DOHH2 (cell line): ENCODE data around the gene ZNF100.

Source experiments
- CTCF ChIP-seq: fragments of 200-600 bp; sonication (generic); IDR thresholded peaks from one replicate; pipeline ENCODE4 v1.5.1; 2014; ENCODE audit warnings: antibody characterized with exemption, mild to moderate bottlenecking, low read depth, low read length; ENCODE audit not compliant: poor library complexity, severe bottlenecking
- EZH2phosphoT487 ChIP-seq: fragments of 200-600 bp; sonication (generic); IDR thresholded peaks from 2 replicates; pipeline ENCODE4 v1.6.1; 2017; ENCODE audit warnings: borderline replicate concordance, mild to moderate bottlenecking, antibody characterized with exemption, low read length, moderate library complexity, mixed read lengths

GRCh38 chr19:21688464-21688863 is 78.9 kb downstream of the ZNF100 start:
- TF ChIP-seq CTCF (no peak), EZH2phosphoT487 (no peak)
